ENCODE measurements around the gene CLSTN1.

Gene CLSTN1

GRCh38 chr1:9737671-9738070, 86.1 kb downstream of the CLSTN1 start:
- Histone ChIP-seq H3K4me3 (no peak overlapping the region), H3K27ac (no peak overlapping the region)
- no peak for DNase-seq (ENCODE audit: low spot score)
- no peak for TF ChIP-seq CTCF (IDR thresholded peaks at IDR 0.05)

GRCh38 chr1:9737057-9737456, 86.7 kb downstream of the CLSTN1 start:
- no peak overlapping the region for H3K27ac ChIP-seq
- no peak overlapping the region for H3K4me3 ChIP-seq
- TF ChIP-seq CTCF (IDR thresholded peaks at IDR 0.05), result no peak
- DNase-seq (ENCODE audit: low spot score), result no peak

- no peak overlapping the region for H3K27ac ChIP-seq
- TF ChIP-seq CTCF (IDR thresholded peaks at IDR 0.05), result no peak
- DNase-seq (ENCODE audit: low spot score), result no peak
- H3K4me3 ChIP-seq, result no peak overlapping the region
Measured at GRCh38 chr1:9736241-9736640, 87.5 kb downstream of the CLSTN1 start.

GRCh38 chr1:9735800-9736199, 88.0 kb downstream of the CLSTN1 start:
- H3K27ac ChIP-seq, result no peak overlapping the region
- no peak overlapping the region for H3K4me3 ChIP-seq
- no peak for DNase-seq (ENCODE audit: low spot score)
- no peak for TF ChIP-seq CTCF (IDR thresholded peaks at IDR 0.05)

GRCh38 chr1:9733160-9733789, 90.5 kb downstream of the CLSTN1 start:
- H3K4me3 ChIP-seq, result no peak overlapping the region
- no peak for TF ChIP-seq CTCF (IDR thresholded peaks at IDR 0.05)
- no peak for DNase-seq (ENCODE audit: low spot score)
- H3K27ac ChIP-seq, result no peak overlapping the region

- no peak overlapping the region for H3K27ac ChIP-seq
- no peak for TF ChIP-seq CTCF (IDR thresholded peaks at IDR 0.05)
- H3K4me3 ChIP-seq, result no peak overlapping the region
- no peak for DNase-seq (ENCODE audit: low spot score)
Measured at GRCh38 chr1:9732123-9732971, 91.4 kb downstream of the CLSTN1 start.

GRCh38 chr1:9731561-9731960, 92.2 kb downstream of the CLSTN1 start:
- no peak for DNase-seq (ENCODE audit: low spot score)
- Histone ChIP-seq H3K27ac (no peak overlapping the region), H3K4me3 (no peak overlapping the region)
- no peak for TF ChIP-seq CTCF (IDR thresholded peaks at IDR 0.05)

Data from coronary artery (tissue), 2 donors.